Panc1 (cell line): ENCODE data around the gene WFDC13.

Source experiments
- CTCF ChIP-seq: fragments of 450-650 bp; IDR thresholded peaks from 2 replicates; pipeline ENCODE4 v1.5.1; 2017; ENCODE audit warnings: mild to moderate bottlenecking
- POLR2AphosphoS5 ChIP-seq: IDR thresholded peaks from 2 replicates; pipeline ENCODE4 v1.6.1; 2012; ENCODE audit warnings: mild to moderate bottlenecking, low read depth, low read length, moderate library complexity
- SIN3A ChIP-seq: IDR thresholded peaks from 2 replicates; pipeline ENCODE4 v1.6.1; 2012; ENCODE audit warnings: low read depth, mild to moderate bottlenecking, low read length, moderate library complexity, borderline replicate concordance; ENCODE audit not compliant: insufficient read depth

GRCh38 chr20:45735552-45735951 lies 33.7 kb downstream of the WFDC13 start:
- no peak for TF ChIP-seq CTCF
- no peak for TF ChIP-seq SIN3A
- no peak for TF ChIP-seq POLR2AphosphoS5
